ENCODE measurements around the gene PRR22.
A peak's percentile ranks its signal among the peaks of the same experiment; 100 is the strongest.
"Not testable (repeated sequence)": the region's sequence is repeated elsewhere in the genome, so short reads cannot be mapped to it uniquely, and the experiment has no call there.

PRR22 gene

DNA sequence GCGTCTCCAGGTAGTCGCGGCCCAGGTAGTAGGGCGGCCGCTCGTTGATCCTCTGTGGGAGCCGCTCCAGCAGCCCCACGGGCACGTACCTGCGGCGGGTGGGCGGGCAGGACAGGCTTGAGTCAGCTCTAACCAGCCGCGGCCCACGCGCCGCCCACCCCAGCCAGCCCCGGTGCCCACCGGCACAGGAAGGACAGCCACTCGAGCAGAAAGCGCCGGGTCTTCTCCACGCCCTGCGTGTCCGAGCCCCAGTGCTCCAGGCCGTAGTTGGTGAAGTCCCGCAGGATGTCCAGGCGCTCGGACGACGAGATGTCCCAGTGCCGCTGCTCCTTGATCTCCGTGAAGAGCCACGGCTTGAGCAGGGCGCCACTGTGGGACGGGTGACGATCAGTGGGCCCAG, 877 bp upstream of the PRR22 start:
- H3K4me3 ChIP-seq (replicated peaks; ENCODE audit: insufficient read depth, low read length) = no peak overlapping the region
- TF ChIP-seq GABPA (IDR thresholded peaks at IDR 0.05; ENCODE audit: low read depth) = no peak
- TF ChIP-seq POLR2AphosphoS5 (IDR thresholded peaks at IDR 0.05; ENCODE audit: low read depth) = no peak
- TF ChIP-seq CTCF (IDR thresholded peaks at IDR 0.05; ENCODE audit: insufficient read depth, low read length) = no peak
- no peak for TF ChIP-seq REST (IDR thresholded peaks at IDR 0.05; ENCODE audit: insufficient replicate concordance, low read depth)
- TF ChIP-seq SPI1 (IDR thresholded peaks at IDR 0.05; ENCODE audit: borderline replicate concordance, low read depth) = no peak

GRCh38 chr19:5782945-5783919, 1.3 kb downstream of the PRR22 start:
- Histone ChIP-seq H3K27me3 (ENCODE audit: insufficient read depth, poor library complexity, severe bottlenecking) (no peaks in the 10 kb centered on the region), H3K27ac (replicated peaks) (no peak overlapping the region), H3K4me3 (replicated peaks; ENCODE audit: insufficient read depth, low read length) (no peak overlapping the region)
- peak; percentile 33; the same call in 1 of the 2 replicates for TF ChIP-seq POLR2AphosphoS5 (IDR thresholded peaks at IDR 0.05; ENCODE audit: low read depth)
- TF ChIP-seq REST (IDR thresholded peaks at IDR 0.05; ENCODE audit: insufficient replicate concordance, low read depth) = no peak
- no peak for DNase-seq (ENCODE audit: low read depth in 1 of 2, low spot score in 1 of 2)

More for the DNA sequence above, 877 bp upstream of the PRR22 start:
- Histone ChIP-seq H3K27me3 (ENCODE audit: insufficient read depth, poor library complexity, severe bottlenecking) (no peaks in the 10 kb centered on the region), H3K27ac (replicated peaks) (no peak overlapping the region)
- DNase-seq (ENCODE audit: low read depth in 1 of 2, low spot score in 1 of 2) = no peak

DNA sequence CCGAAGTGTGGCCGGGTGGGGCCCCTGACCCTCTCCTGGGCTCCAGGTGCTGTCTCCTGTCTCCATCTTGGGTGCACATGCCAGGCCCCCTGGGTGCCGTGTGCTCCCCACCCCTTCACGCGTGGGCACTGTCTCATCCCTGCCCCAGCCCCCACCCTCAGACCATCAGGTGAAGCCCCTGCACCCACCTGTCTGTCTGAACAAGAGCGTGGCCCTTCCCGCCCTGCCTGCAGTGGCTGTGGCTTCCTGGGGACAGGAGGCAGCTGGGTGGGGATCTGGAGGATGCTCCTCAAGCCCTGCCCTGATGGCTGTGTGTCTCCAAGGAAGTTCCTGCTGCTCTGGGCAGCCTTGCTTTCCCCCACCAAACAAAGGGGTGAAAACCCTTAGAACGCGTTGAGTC, 2.2 kb downstream of the PRR22 start:
- TF ChIP-seq SPI1 (IDR thresholded peaks at IDR 0.05; ENCODE audit: borderline replicate concordance, low read depth) = no peak
- no peak for TF ChIP-seq REST (IDR thresholded peaks at IDR 0.05; ENCODE audit: insufficient replicate concordance, low read depth)
- TF ChIP-seq CTCF (IDR thresholded peaks at IDR 0.05; ENCODE audit: insufficient read depth, low read length) = no peak
- TF ChIP-seq POLR2AphosphoS5 (IDR thresholded peaks at IDR 0.05; ENCODE audit: low read depth) = no peak
- TF ChIP-seq GABPA (IDR thresholded peaks at IDR 0.05; ENCODE audit: low read depth) = no peak
- Histone ChIP-seq H3K4me3 (replicated peaks; ENCODE audit: insufficient read depth, low read length) (no peak overlapping the region), H3K27ac (replicated peaks) (no peak overlapping the region)

DNA sequence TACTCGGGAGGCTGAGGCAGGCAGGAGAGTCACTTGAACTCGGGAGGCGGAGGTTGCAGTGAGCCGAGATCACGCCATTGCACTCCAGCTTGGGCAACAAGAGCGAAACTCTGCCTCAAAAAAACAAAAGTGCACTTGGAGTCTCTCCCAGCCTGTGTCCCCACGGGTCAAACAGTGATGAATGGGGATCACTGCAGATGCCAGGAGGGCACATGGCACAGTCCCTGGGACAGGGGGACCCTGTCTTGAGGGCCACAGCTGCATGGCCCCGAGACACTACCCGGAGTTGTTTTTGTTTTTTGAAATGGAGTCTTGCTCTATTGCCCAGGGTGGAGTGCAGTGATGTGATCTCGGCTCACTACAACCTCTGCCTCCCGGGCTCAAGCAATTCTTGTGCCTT, 3.6 kb downstream of the PRR22 start:
- not testable (repeated sequence) for H3K27me3 ChIP-seq (ENCODE audit: insufficient read depth, poor library complexity, severe bottlenecking); DNase-seq (ENCODE audit: low read depth in 1 of 2, low spot score in 1 of 2)

More for the DNA sequence above, 2.2 kb downstream of the PRR22 start:
- H3K27me3 ChIP-seq (ENCODE audit: insufficient read depth, poor library complexity, severe bottlenecking) = no peaks in the 10 kb centered on the region
- no peak for DNase-seq (ENCODE audit: low read depth in 1 of 2, low spot score in 1 of 2)

More for the DNA sequence above, 3.6 kb downstream of the PRR22 start:
- not testable (repeated sequence) for H3K27ac ChIP-seq (replicated peaks); H3K4me3 ChIP-seq (replicated peaks; ENCODE audit: insufficient read depth, low read length)

All from HL-60 (cell line).